ENCODE measurements around the gene WNT10A. TPM values are rescaled to one million over a fixed set of nuclear protein-coding genes. Genes with fewer than 3 reads are reported as not detected.

The WNT10A gene
- total RNA-seq, 1 experiment from 2014 or later: 0.30 TPM

- DNase-seq (ENCODE audit: low read depth): no peak
Measured at GRCh38 chr2:218877331-218877730, 3.3 kb upstream of the WNT10A start.

GRCh38 chr2:218877891-218878290 lies 2.8 kb upstream of the WNT10A start:
- no peak for DNase-seq (ENCODE audit: low read depth)

GRCh38 chr2:218878486-218878885 lies 2.2 kb upstream of the WNT10A start:
- DNase-seq (ENCODE audit: low read depth): no peak

GRCh38 chr2:218878926-218879761 lies 1.5 kb upstream of the WNT10A start:
- no peak for DNase-seq (ENCODE audit: low read depth)

- DNase-seq (ENCODE audit: low read depth): no peak
Measured at GRCh38 chr2:218879776-218880101, 913 bp upstream of the WNT10A start.

GRCh38 chr2:218880859-218881594 lies 375 bp downstream of the WNT10A start:
- DNase-seq (ENCODE audit: low read depth): no peak

- DNase-seq (ENCODE audit: low read depth): no peak
Measured at GRCh38 chr2:218881744-218882460, 1.2 kb downstream of the WNT10A start.

GRCh38 chr2:218882461-218882816 lies 1.8 kb downstream of the WNT10A start:
- DNase-seq (ENCODE audit: low read depth): no peak

GRCh38 chr2:218882866-218883366 lies 2.3 kb downstream of the WNT10A start:
- DNase-seq (ENCODE audit: low read depth): peak; percentile 39

GRCh38 chr2:218883491-218884490 lies 3.1 kb downstream of the WNT10A start:
- no peak for DNase-seq (ENCODE audit: low read depth)

- DNase-seq (ENCODE audit: low read depth): no peak
Measured at GRCh38 chr2:218884519-218884918, 3.9 kb downstream of the WNT10A start.

GRCh38 chr2:218885981-218886947 lies 5.6 kb downstream of the WNT10A start:
- no peak for DNase-seq (ENCODE audit: low read depth)

- DNase-seq (ENCODE audit: low read depth): no peak
Measured at GRCh38 chr2:218887079-218887478, 6.4 kb downstream of the WNT10A start.

- no peak for DNase-seq (ENCODE audit: low read depth)
Measured at GRCh38 chr2:218888341-218888740, 7.7 kb downstream of the WNT10A start.

- DNase-seq (ENCODE audit: low read depth): no peak
Measured at GRCh38 chr2:218889937-218890336, 9.3 kb downstream of the WNT10A start.

- DNase-seq (ENCODE audit: low read depth): no peak
Measured at GRCh38 chr2:218890369-218890768, 9.7 kb downstream of the WNT10A start.

- DNase-seq (ENCODE audit: low read depth): no peak
Measured at GRCh38 chr2:218891275-218892135, 10.9 kb downstream of the WNT10A start.

- DNase-seq (ENCODE audit: low read depth): peak; percentile 58
Measured at GRCh38 chr2:218892693-218893348, 12.2 kb downstream of the WNT10A start.

All from M059J (cell line).